ENCODE results near the gene RETN. TPM values are rescaled to one million over a fixed set of nuclear protein-coding genes. Genes with fewer than 3 reads are reported as not detected.

RETN gene
- total and polyA plus RNA-seq, 4 donors, result 0.74 to 7.6 (median 1.8) TPM; not detected in 1

GRCh38 chr19:7657131-7657751 lies 11.6 kb upstream of the RETN start:
- no peaks in the 10 kb centered on the region for H3K27me3 ChIP-seq (ENCODE audit: control insufficient read depth, insufficient read depth, low read length)
- no peak for DNase-seq (ENCODE audit: low read depth in 4 of 6, low spot score in 6 of 6)
- H3K27ac ChIP-seq (ENCODE audit: low read depth, low read length), result no peak overlapping the region
- no peaks in the 10 kb centered on the region for H3K9me3 ChIP-seq (ENCODE audit: control insufficient read depth, insufficient read depth, low read length)
- H3K4me1 ChIP-seq (ENCODE audit: control insufficient read depth, insufficient read depth, low read length), result peaks cover 6% of the 10 kb centered on the region
- H3K4me3 ChIP-seq (ENCODE audit: low read depth, low read length), result no peak overlapping the region
- H3K36me3 ChIP-seq (ENCODE audit: control insufficient read depth, insufficient read depth, low read length), result no peaks in the 10 kb centered on the region
- WGBS (ENCODE audit: insufficient coverage), result 59% methylated on average over 8 of the region's 14 CpGs

DNA sequence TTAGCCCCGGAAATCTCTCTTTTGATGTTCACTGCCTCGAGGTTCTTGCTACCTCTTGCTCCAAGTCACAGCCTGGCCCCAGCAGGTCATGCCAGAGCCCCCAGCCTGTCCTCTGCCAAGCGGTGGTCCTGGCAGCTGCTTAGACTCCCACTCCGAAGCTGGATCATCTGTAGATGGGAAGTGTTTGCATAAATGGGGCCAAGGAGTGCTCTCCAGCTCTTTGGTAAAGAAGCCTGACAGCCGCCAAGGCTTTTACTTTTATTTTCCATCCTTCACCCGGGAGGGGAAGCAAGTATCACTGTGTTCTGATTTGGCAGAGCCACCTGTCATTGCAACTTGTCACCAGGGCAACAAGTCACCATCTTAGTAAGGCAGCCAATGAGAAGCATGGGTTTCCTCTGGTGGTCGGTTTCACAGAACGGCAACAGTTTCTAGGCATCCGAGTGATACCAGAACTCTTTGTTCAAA lies 10.6 kb upstream of the RETN start:
- peak in 3 of 6 donors; percentile 54 to 92 (median 89) for DNase-seq (ENCODE audit: low read depth in 4 of 6, low spot score in 6 of 6)
- H3K4me1 ChIP-seq (ENCODE audit: control insufficient read depth, insufficient read depth, low read length), result peaks cover 3% of the 10 kb centered on the region
- no peak overlapping the region for H3K27ac ChIP-seq (ENCODE audit: low read depth, low read length)
- no peaks in the 10 kb centered on the region for H3K27me3 ChIP-seq (ENCODE audit: control insufficient read depth, insufficient read depth, low read length)
- H3K36me3 ChIP-seq (ENCODE audit: control insufficient read depth, insufficient read depth, low read length), result no peaks in the 10 kb centered on the region
- no peaks in the 10 kb centered on the region for H3K9me3 ChIP-seq (ENCODE audit: control insufficient read depth, insufficient read depth, low read length)
- WGBS (ENCODE audit: insufficient coverage), result 38% methylated on average over 6 of the region's 9 CpGs
- no peak overlapping the region for H3K4me3 ChIP-seq (ENCODE audit: low read depth, low read length)

- Histone ChIP-seq H3K27ac (ENCODE audit: low read depth, low read length) (no peak overlapping the region), H3K4me3 (ENCODE audit: low read depth, low read length) (no peak overlapping the region), H3K9me3 (ENCODE audit: control insufficient read depth, insufficient read depth, low read length) (no peaks in the 10 kb centered on the region), H3K4me1 (ENCODE audit: control insufficient read depth, insufficient read depth, low read length) (peaks cover 3% of the 10 kb centered on the region), H3K27me3 (ENCODE audit: control insufficient read depth, insufficient read depth, low read length) (no peaks in the 10 kb centered on the region), H3K36me3 (ENCODE audit: control insufficient read depth, insufficient read depth, low read length) (no peaks in the 10 kb centered on the region)
- whole genome bisulfite sequencing (ENCODE audit: insufficient coverage), result 54% methylated on average over 2 of the region's 8 CpGs
- DNase-seq (ENCODE audit: low read depth in 4 of 6, low spot score in 6 of 6), result no peak
These were observed 6.9 kb upstream of the RETN start for GRCh38 chr19:7661744-7662538.

GRCh38 chr19:7662657-7663056 lies 6.2 kb upstream of the RETN start:
- no peak overlapping the region for H3K27ac ChIP-seq (ENCODE audit: low read depth, low read length)
- DNase-seq (ENCODE audit: low read depth in 4 of 6, low spot score in 6 of 6), result no peak
- 82% methylated on average over 11 of the region's 14 CpGs for WGBS (ENCODE audit: insufficient coverage)
- no peaks in the 10 kb centered on the region for H3K27me3 ChIP-seq (ENCODE audit: control insufficient read depth, insufficient read depth, low read length)
- no peaks in the 10 kb centered on the region for H3K9me3 ChIP-seq (ENCODE audit: control insufficient read depth, insufficient read depth, low read length)
- no peak overlapping the region for H3K4me3 ChIP-seq (ENCODE audit: low read depth, low read length)
- no peaks in the 10 kb centered on the region for H3K36me3 ChIP-seq (ENCODE audit: control insufficient read depth, insufficient read depth, low read length)
- peaks cover 3% of the 10 kb centered on the region for H3K4me1 ChIP-seq (ENCODE audit: control insufficient read depth, insufficient read depth, low read length)

DNA sequence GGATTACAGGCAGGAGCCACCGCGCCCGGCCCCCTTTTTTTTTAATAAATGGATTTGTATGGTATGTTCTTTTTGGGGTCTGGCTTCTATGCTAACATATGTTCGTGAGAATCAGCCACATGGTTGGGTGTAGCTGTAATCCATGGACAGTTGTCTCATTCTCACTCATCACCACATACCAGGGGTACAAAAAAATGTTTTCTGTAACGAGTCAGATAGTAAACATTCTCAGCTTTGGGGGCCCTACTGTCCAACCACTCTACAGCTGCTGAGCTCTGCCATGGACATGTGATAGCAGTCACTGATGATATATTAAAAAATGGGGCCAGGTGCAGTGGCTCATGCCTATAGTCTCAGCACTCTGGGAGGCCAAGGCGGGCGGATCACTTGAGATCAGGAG lies 5.1 kb upstream of the RETN start:
- Histone ChIP-seq H3K4me3 (ENCODE audit: low read depth, low read length) (no peak overlapping the region), H3K9me3 (ENCODE audit: control insufficient read depth, insufficient read depth, low read length) (no peaks in the 10 kb centered on the region), H3K27ac (ENCODE audit: low read depth, low read length) (no peak overlapping the region), H3K4me1 (ENCODE audit: control insufficient read depth, insufficient read depth, low read length) (no peaks in the 10 kb centered on the region), H3K36me3 (ENCODE audit: control insufficient read depth, insufficient read depth, low read length) (no peaks in the 10 kb centered on the region), H3K27me3 (ENCODE audit: control insufficient read depth, insufficient read depth, low read length) (no peaks in the 10 kb centered on the region)
- 100% methylated on average over 2 of the region's 7 CpGs for WGBS (ENCODE audit: insufficient coverage)
- peak in 1 of 6 donors; percentile 64 for DNase-seq (ENCODE audit: low read depth in 4 of 6, low spot score in 6 of 6)

DNA sequence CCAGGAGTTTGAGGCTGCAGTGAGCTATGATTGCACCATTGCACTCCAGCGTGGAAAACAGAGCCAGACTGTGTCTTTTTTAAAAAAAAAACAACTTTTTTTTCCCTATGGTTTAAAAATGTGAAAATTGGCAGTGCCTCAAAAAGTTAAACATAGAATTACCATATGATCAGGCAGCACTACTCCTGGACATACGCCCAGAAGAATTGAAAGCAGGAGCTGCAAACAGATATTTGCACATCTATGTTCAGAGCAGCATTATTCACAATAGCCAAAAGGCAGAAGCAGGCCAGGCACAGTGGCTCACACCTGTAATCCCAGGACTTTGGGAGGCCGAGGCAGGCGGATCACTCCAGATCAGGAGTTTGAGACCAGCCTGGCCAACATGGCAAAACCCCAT lies 3.8 kb upstream of the RETN start:
- Histone ChIP-seq H3K27me3 (ENCODE audit: control insufficient read depth, insufficient read depth, low read length) (no peaks in the 10 kb centered on the region), H3K4me1 (ENCODE audit: control insufficient read depth, insufficient read depth, low read length) (peaks cover 6% of the 10 kb centered on the region), H3K27ac (ENCODE audit: low read depth, low read length) (no peak overlapping the region), H3K9me3 (ENCODE audit: control insufficient read depth, insufficient read depth, low read length) (no peaks in the 10 kb centered on the region), H3K36me3 (ENCODE audit: control insufficient read depth, insufficient read depth, low read length) (no peaks in the 10 kb centered on the region), H3K4me3 (ENCODE audit: low read depth, low read length) (no peak overlapping the region)
- WGBS (ENCODE audit: insufficient coverage), result 64% methylated on average over 1 of the region's 4 CpGs
- DNase-seq (ENCODE audit: low read depth in 4 of 6, low spot score in 6 of 6), result peak in 2 of 6 donors; percentile 18 to 93

DNA sequence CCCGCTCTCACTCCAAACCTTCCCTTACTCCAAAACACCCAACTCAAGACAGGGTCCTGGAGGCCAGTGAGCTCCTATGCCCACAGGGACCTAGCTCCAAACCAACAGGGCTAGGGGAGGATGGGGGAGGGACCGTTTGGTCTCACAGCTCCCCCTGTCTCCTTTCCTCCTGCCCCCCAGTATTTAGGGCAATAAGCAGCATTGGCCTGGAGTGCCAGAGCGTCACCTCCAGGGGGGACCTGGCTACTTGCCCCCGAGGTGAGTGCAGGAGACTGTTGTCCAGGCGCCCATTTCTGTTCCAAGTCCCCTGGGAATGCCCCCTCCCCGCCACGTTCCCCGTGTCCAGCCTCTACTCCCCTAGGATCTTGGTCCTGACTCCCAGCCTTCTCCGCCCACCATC lies 792 bp downstream of the RETN start:
- no peak for DNase-seq (ENCODE audit: low read depth in 4 of 6, low spot score in 6 of 6)
- no peaks in the 10 kb centered on the region for H3K27me3 ChIP-seq (ENCODE audit: control insufficient read depth, insufficient read depth, low read length)
- peaks cover 13% of the 10 kb centered on the region for H3K4me1 ChIP-seq (ENCODE audit: control insufficient read depth, insufficient read depth, low read length)
- no peak overlapping the region for H3K4me3 ChIP-seq (ENCODE audit: low read depth, low read length)
- H3K9me3 ChIP-seq (ENCODE audit: control insufficient read depth, insufficient read depth, low read length), result no peaks in the 10 kb centered on the region
- no peak overlapping the region for H3K27ac ChIP-seq (ENCODE audit: low read depth, low read length)
- WGBS (ENCODE audit: insufficient coverage), result 16% methylated on average over 6 of the region's 9 CpGs
- no peaks in the 10 kb centered on the region for H3K36me3 ChIP-seq (ENCODE audit: control insufficient read depth, insufficient read depth, low read length)

GRCh38 chr19:7670150-7670783 lies 1.4 kb downstream of the RETN start:
- no peak overlapping the region for H3K27ac ChIP-seq (ENCODE audit: low read depth, low read length)
- H3K4me1 ChIP-seq (ENCODE audit: control insufficient read depth, insufficient read depth, low read length), result peaks cover 13% of the 10 kb centered on the region
- H3K9me3 ChIP-seq (ENCODE audit: control insufficient read depth, insufficient read depth, low read length), result no peaks in the 10 kb centered on the region
- peak in 2 of 6 donors; percentile 75 to 84 for DNase-seq (ENCODE audit: low read depth in 4 of 6, low spot score in 6 of 6)
- WGBS (ENCODE audit: insufficient coverage), result 3% methylated on average over 40 of the region's 43 CpGs
- no peaks in the 10 kb centered on the region for H3K27me3 ChIP-seq (ENCODE audit: control insufficient read depth, insufficient read depth, low read length)
- H3K4me3 ChIP-seq (ENCODE audit: low read depth, low read length), result peak overlapping the region; percentile 9
- H3K36me3 ChIP-seq (ENCODE audit: control insufficient read depth, insufficient read depth, low read length), result no peaks in the 10 kb centered on the region

DNA sequence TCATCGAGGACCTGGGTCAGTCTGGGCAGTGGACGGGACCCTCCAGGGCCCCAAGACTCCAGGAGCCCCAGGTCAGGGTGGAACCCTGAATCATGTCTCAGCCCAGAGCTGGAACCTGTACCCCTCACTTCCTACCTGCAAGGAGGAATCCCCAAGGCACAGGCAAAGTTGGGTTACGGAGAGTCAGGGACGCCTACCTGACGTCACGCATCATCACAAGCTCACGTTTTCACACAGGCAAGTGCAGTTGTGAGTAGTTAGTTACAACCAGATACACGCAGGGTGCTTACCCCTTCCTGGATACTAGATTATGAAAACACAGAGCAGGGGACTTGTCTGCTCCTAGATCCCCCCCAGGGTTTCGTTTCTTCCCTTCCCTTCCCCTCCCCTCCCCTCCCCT lies 1.9 kb downstream of the RETN start:
- H3K27ac ChIP-seq (ENCODE audit: low read depth, low read length), result no peak overlapping the region
- 39% methylated on average over 8 of the region's 9 CpGs for WGBS (ENCODE audit: insufficient coverage)

More for the DNA sequence above, 1.9 kb downstream of the RETN start:
- H3K9me3 ChIP-seq (ENCODE audit: control insufficient read depth, insufficient read depth, low read length), result no peaks in the 10 kb centered on the region
- H3K27me3 ChIP-seq (ENCODE audit: control insufficient read depth, insufficient read depth, low read length), result no peaks in the 10 kb centered on the region
- DNase-seq (ENCODE audit: low read depth in 4 of 6, low spot score in 6 of 6), result peak in 1 of 6 donors; percentile 3
- H3K36me3 ChIP-seq (ENCODE audit: control insufficient read depth, insufficient read depth, low read length), result no peaks in the 10 kb centered on the region
- H3K4me1 ChIP-seq (ENCODE audit: control insufficient read depth, insufficient read depth, low read length), result peaks cover 13% of the 10 kb centered on the region
- no peak overlapping the region for H3K4me3 ChIP-seq (ENCODE audit: low read depth, low read length)

All from spinal cord (tissue), 10 donors.